ENCODE data around the gene SERPINA5. TPM values are rescaled to one million over a fixed set of nuclear protein-coding genes. Genes with fewer than 3 reads are reported as not detected.
A peak's percentile ranks its signal among the peaks of the same experiment; 100 is the strongest.

SERPINA5 gene
- total and polyA plus RNA-seq, 2 of the 13 experiments (the other 11 are each of a cell fraction or from before 2014, with no cell fraction given) = 449 to 498 TPM

DNA sequence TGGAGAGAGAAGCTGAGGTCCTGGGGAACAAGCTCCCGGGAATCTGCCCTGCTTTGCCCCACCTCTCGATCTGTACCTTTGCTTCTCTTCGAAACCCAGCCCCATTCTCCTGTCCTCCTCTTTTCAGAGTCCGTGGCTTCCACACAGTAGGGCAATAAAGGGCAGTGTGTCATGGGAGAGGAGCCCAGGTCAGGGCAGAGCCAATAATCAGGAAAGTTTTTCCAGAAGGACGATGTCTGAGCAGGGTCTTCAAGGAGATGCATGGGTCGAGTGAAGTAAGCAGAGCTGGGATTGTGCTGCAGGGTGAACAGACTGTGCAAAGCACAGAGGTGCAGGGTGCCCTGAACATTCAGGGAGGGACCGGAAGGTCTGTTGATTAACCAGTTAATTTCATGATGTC lies 42.0 kb upstream of the SERPINA5 start:
- no peak for ATAC-seq
- TF ChIP-seq KDM3A (CRISPR knock-in tag; IDR thresholded peaks at IDR 0.05; ENCODE audit: low read depth) (no peak), SP2 (CRISPR knock-in tag; IDR thresholded peaks at IDR 0.05) (no peak)
- intact Hi-C loops (cut with micrococcal nuclease; ENCODE audit: unreplicated experiment) (loop anchor here (5.0 kb wide), 1 partner anchor 1732 kb away; no protein-coding TSS in a partner anchor), in situ Hi-C loops (cut with HindIII; ENCODE audit: extremely low pct_ligation_motif_present, low pct_unique_long_range_greater_than_20kb) (no loop called here)
- 59% methylated on average over 7 of the region's 7 CpGs for WGBS (ENCODE audit: low lambda C conversion rate)
- Histone ChIP-seq H3K9ac (ENCODE audit: insufficient read depth, low read depth, low read length) (no peak overlapping the region), H3K4me1 (ENCODE audit: insufficient read depth, low read length) (peaks cover 84% of the 10 kb centered on the region), H2AFZ (ENCODE audit: low read length) (no peak overlapping the region), H4K20me1 (ENCODE audit: insufficient read depth, low read length) (no peaks in the 10 kb centered on the region), H3K27me3 (ENCODE audit: control insufficient read depth in 1 of 2, insufficient read depth in 2 of 2, low read length in 2 of 2) (no peaks in the 10 kb centered on the region), H3K27ac (ENCODE audit: extremely low read length, insufficient read depth, low read length) (no peak overlapping the region), H3K79me2 (ENCODE audit: insufficient read depth, low read length) (no peaks in the 10 kb centered on the region), H3K36me3 (replicated peaks in 1 of 2; ENCODE audit: control insufficient read depth in 1 of 2, insufficient read depth in 2 of 2, low read length in 2 of 2) (no peaks in the 10 kb centered on the region), H3K4me3 (replicated peaks in 1 of 3; ENCODE audit: insufficient read depth in 1 of 3, low read depth in 2 of 3, low read length in 3 of 3) (no peak overlapping the region), H3K9me3 (ENCODE audit: low read length) (no peaks in the 10 kb centered on the region), H3K4me2 (ENCODE audit: low read depth, low read length) (peak overlapping the region; percentile 88)
- BruUV-seq (replicated peaks) = no TSS peak
- DNase-seq (ENCODE audit: low spot score) = no peak
- POLR2A ChIA-PET = interaction anchor here (0.9 to 2.8 kb wide), 3 partner anchors 10 to 54 kb away, joined by 3 to 20 read pairs (median 6); no protein-coding TSS in a partner anchor
- no peak for FAIRE-seq
- CTCF ChIA-PET (ENCODE audit: low intra/inter-chr PET ratio, low total read pairs) = interaction anchor here (2.8 kb wide), 1 partner anchor 105 kb away, joined by 9 read pairs; no protein-coding TSS in a partner anchor

GRCh38 chr14:94540031-94540794 lies 41.0 kb upstream of the SERPINA5 start:
- H3K27me3 ChIP-seq (ENCODE audit: control insufficient read depth in 1 of 2, insufficient read depth in 2 of 2, low read length in 2 of 2) = no peaks in the 10 kb centered on the region
- peaks cover 94% of the 10 kb centered on the region for H3K4me1 ChIP-seq (ENCODE audit: insufficient read depth, low read length)
- ATAC-seq (peak; percentile 58), FAIRE-seq (peak; percentile 47), DNase-seq (ENCODE audit: low spot score) (peak; percentile 69)
- CTCF ChIA-PET (ENCODE audit: low intra/inter-chr PET ratio, low total read pairs) = interaction anchor here (2.8 kb wide), 1 partner anchor 106 kb away, joined by 9 read pairs; no protein-coding TSS in a partner anchor
- 4% methylated on average over 10 of the region's 13 CpGs for WGBS (ENCODE audit: low lambda C conversion rate)
- H3K4me2 ChIP-seq (ENCODE audit: low read depth, low read length) = peak overlapping the region; percentile 88
- H3K27ac ChIP-seq (ENCODE audit: extremely low read length, insufficient read depth, low read length) = peak overlapping the region; percentile 20
- no TSS peak for BruUV-seq (replicated peaks)
- H3K4me3 ChIP-seq (replicated peaks in 1 of 3; ENCODE audit: insufficient read depth in 1 of 3, low read depth in 2 of 3, low read length in 3 of 3) = peak overlapping the region; percentile 48 to 67 (median 49); a peak in 5 of 6 replicates
- H4K20me1 ChIP-seq (ENCODE audit: insufficient read depth, low read length) = no peaks in the 10 kb centered on the region
- no peaks in the 10 kb centered on the region for H3K36me3 ChIP-seq (replicated peaks in 1 of 2; ENCODE audit: control insufficient read depth in 1 of 2, insufficient read depth in 2 of 2, low read length in 2 of 2)
- H3K9me3 ChIP-seq (ENCODE audit: low read length) = no peaks in the 10 kb centered on the region
- POLR2A ChIA-PET = interaction anchor here (0.7 to 2.8 kb wide), 14 partner anchors 8 to 106 kb away, joined by 3 to 20 read pairs (median 4); partner anchors contain the start of genes SERPINA3 and SERPINA4
- peak overlapping the region; percentile 34; the same call in 1 of the 2 replicates for H3K9ac ChIP-seq (ENCODE audit: insufficient read depth, low read depth, low read length)
- H3K79me2 ChIP-seq (ENCODE audit: insufficient read depth, low read length) = no peaks in the 10 kb centered on the region
- intact Hi-C loops (cut with micrococcal nuclease; ENCODE audit: unreplicated experiment) = loop anchor here (1.0 to 5.0 kb wide), 5 partner anchors 33 to 142 kb away; partner anchors contain the start of gene SERPINA12
- H2AFZ ChIP-seq (ENCODE audit: low read length) = no peak overlapping the region
- in situ Hi-C loops (cut with HindIII; ENCODE audit: extremely low pct_ligation_motif_present, low pct_unique_long_range_greater_than_20kb) = loop anchor here (10.0 kb wide), 1 partner anchor 145 kb away; no protein-coding TSS in a partner anchor
- no peak for TF ChIP-seq MBD4 (IDR thresholded peaks at IDR 0.05; ENCODE audit: borderline replicate concordance, low read length)
- TF ChIP-seq TBX2 (CRISPR knock-in tag; IDR thresholded peaks at IDR 0.05; ENCODE audit: borderline replicate concordance) = 0 out of 2 replicates have a peak, but pooled peaks have one; percentile 44
- TF ChIP-seq ZNF24 (IDR thresholded peaks at IDR 0.05) = no peak
- no peak for TF ChIP-seq ARNT (IDR thresholded peaks at IDR 0.05)
- TF ChIP-seq ATAD3A (CRISPR knock-in tag; IDR thresholded peaks at IDR 0.05) = no peak
- TF ChIP-seq MIXL1 (CRISPR knock-in tag; IDR thresholded peaks at IDR 0.05) = 0 out of 2 replicates have a peak, but pooled peaks have one; percentile 17
- TF ChIP-seq PRDM4 (CRISPR knock-in tag; IDR thresholded peaks at IDR 0.05; ENCODE audit: borderline replicate concordance) = no peak
- TF ChIP-seq SOX6 (IDR thresholded peaks at IDR 0.05) = no peak
- no peak for TF ChIP-seq SOX6 (CRISPR knock-in tag; IDR thresholded peaks at IDR 0.05)
- TF ChIP-seq ZNF232 (CRISPR knock-in tag; IDR thresholded peaks at IDR 0.05; ENCODE audit: borderline replicate concordance) = no peak
- no peak for TF ChIP-seq DRAP1 (CRISPR knock-in tag; IDR thresholded peaks at IDR 0.05)
- TF ChIP-seq FOXK1 (CRISPR knock-in tag; IDR thresholded peaks at IDR 0.05; ENCODE audit: borderline replicate concordance, low read depth) = no peak
- 0 out of 2 replicates have a peak, but pooled peaks have one; percentile 15 for TF ChIP-seq PHF20 (CRISPR knock-in tag; IDR thresholded peaks at IDR 0.05)
- no peak for TF ChIP-seq GABPB1 (CRISPR knock-in tag; IDR thresholded peaks at IDR 0.05)
